ENCODE data around the gene BORCS5. TPM values are rescaled to one million over a fixed set of nuclear protein-coding genes. Genes with fewer than 3 reads are reported as not detected.

The BORCS5 gene
- total RNA-seq, 5 donors from 2014 or later (not counting 1 experiment from before 2014, with no cell fraction given) = 18.0 to 34.0 (median 25.5) TPM

GRCh38 chr12:12425616-12426015, 68.7 kb downstream of the BORCS5 start:
- H3K9me3 ChIP-seq = no peaks in the 10 kb centered on the region
- ChIA-PET CTCF (interaction anchor here in 1 of 2 donors (0.6 kb wide), 1 partner anchor 30 kb away, joined by 6 read pairs; no protein-coding TSS in a partner anchor), POLR2A (no interaction called here)
- Mint-ChIP-seq H3K4me1 (peaks cover 22 to 42% (median 34%) of the 10 kb centered on the region in 3 donors), H3K27me3 (no peaks in the 10 kb centered on the region), H3K9me3 (peaks cover 10 to 23% (median 11%) of the 10 kb centered on the region in 3 donors), H3K36me3 (peaks cover 53% of the 10 kb centered on the region), H3K4me3 (no peak overlapping the region), H3K27ac (no peak overlapping the region)
- H3K4me1 ChIP-seq (ENCODE audit: control insufficient read depth in 1 of 2, extremely low read depth in 1 of 2, insufficient read depth in 2 of 2, low read length in 2 of 2) = peaks cover 0 to 9% of the 10 kb centered on the region in 2 experiments
- WGBS (ENCODE audit: insufficient coverage) = no CpG with 5 or more reads among the region's 1 CpG
- no peak for ATAC-seq (replicated peaks in 1 of 4)
- no peak for DNase-seq
- no peak overlapping the region for H3K4me3 ChIP-seq (ENCODE audit: control insufficient read depth in 1 of 2, extremely low read depth in 1 of 2, low read length in 1 of 2)
- H3K27ac ChIP-seq (ENCODE audit: low read length) = no peak overlapping the region
- no peaks in the 10 kb centered on the region for H3K36me3 ChIP-seq (ENCODE audit: control insufficient read depth in 2 of 2, extremely low read depth in 1 of 2, insufficient read depth in 1 of 2, low read length in 1 of 2)
- H3K27me3 ChIP-seq (replicated peaks in 1 of 2; ENCODE audit: control insufficient read depth in 2 of 2, extremely low read depth in 1 of 2, insufficient read depth in 2 of 2, low read length in 1 of 2) = no peaks in the 10 kb centered on the region

DNA sequence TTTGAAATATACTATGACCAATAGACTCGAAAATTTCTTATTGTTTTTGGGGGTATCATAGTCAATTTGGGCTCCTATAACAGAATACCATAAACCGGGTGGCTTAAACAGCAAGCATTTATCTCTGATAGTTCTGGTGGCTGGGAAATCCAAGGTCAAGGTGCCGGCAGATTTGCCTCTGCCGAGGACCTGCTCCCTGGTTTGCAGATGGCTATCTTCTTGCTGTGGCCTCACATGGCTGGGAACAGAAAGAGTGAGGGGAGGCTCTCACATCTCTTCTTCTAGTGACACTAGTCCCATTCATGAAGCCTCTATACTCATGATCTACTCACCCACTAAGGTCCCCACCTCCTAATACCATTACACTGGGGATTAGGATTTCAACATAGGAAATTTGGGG, 70.7 kb downstream of the BORCS5 start:
- Mint-ChIP-seq H3K27me3 (no peaks in the 10 kb centered on the region), H3K4me3 (no peak overlapping the region), H3K36me3 (peaks cover 42% of the 10 kb centered on the region), H3K27ac (peak overlapping the region in 1 of 2 donors; percentile 15), H3K9me3 (peaks cover 9 to 17% (median 10%) of the 10 kb centered on the region in 3 donors), H3K4me1 (peaks cover 28 to 51% (median 45%) of the 10 kb centered on the region in 3 donors)
- WGBS (ENCODE audit: insufficient coverage) = 100% methylated on average over 1 of the region's 4 CpGs
- no peaks in the 10 kb centered on the region for H3K36me3 ChIP-seq (ENCODE audit: control insufficient read depth in 2 of 2, extremely low read depth in 1 of 2, insufficient read depth in 1 of 2, low read length in 1 of 2)
- peaks cover 0 to 9% of the 10 kb centered on the region in 2 experiments for H3K4me1 ChIP-seq (ENCODE audit: control insufficient read depth in 1 of 2, extremely low read depth in 1 of 2, insufficient read depth in 2 of 2, low read length in 2 of 2)
- ATAC-seq (replicated peaks in 1 of 4) = no peak
- ChIA-PET CTCF (interaction anchor here in 1 of 2 donors (0.6 kb wide), 1 partner anchor 26 kb away, joined by 3 read pairs; no protein-coding TSS in a partner anchor), POLR2A (no interaction called here)
- no peaks in the 10 kb centered on the region for H3K9me3 ChIP-seq
- H3K27me3 ChIP-seq (replicated peaks in 1 of 2; ENCODE audit: control insufficient read depth in 2 of 2, extremely low read depth in 1 of 2, insufficient read depth in 2 of 2, low read length in 1 of 2) = no peaks in the 10 kb centered on the region
- no peak overlapping the region for H3K27ac ChIP-seq (ENCODE audit: low read length)
- no peak for DNase-seq
- no peak overlapping the region for H3K4me3 ChIP-seq (ENCODE audit: control insufficient read depth in 1 of 2, extremely low read depth in 1 of 2, low read length in 1 of 2)

GRCh38 chr12:12428047-12428446, 71.2 kb downstream of the BORCS5 start:
- DNase-seq (no peak), ATAC-seq (replicated peaks in 1 of 4) (no peak)
- CTCF ChIA-PET = no interaction called here
- Mint-ChIP-seq H3K4me3 (no peak overlapping the region), H3K36me3 (peaks cover 45% of the 10 kb centered on the region), H3K4me1 (peaks cover 33 to 56% (median 50%) of the 10 kb centered on the region in 3 donors), H3K9me3 (peaks cover 9 to 17% (median 10%) of the 10 kb centered on the region in 3 donors), H3K27ac (peak overlapping the region in 1 of 2 donors; percentile 22), H3K27me3 (no peaks in the 10 kb centered on the region)
- POLR2A ChIA-PET = no interaction called here
- H3K4me1 ChIP-seq (ENCODE audit: control insufficient read depth in 1 of 2, extremely low read depth in 1 of 2, insufficient read depth in 2 of 2, low read length in 2 of 2) = peaks cover 0 to 12% of the 10 kb centered on the region in 2 experiments
- H3K27ac ChIP-seq (ENCODE audit: low read length) = no peak overlapping the region
- WGBS (ENCODE audit: insufficient coverage) = no CpG with 5 or more reads among the region's 2 CpGs
- H3K27me3 ChIP-seq (replicated peaks in 1 of 2; ENCODE audit: control insufficient read depth in 2 of 2, extremely low read depth in 1 of 2, insufficient read depth in 2 of 2, low read length in 1 of 2) = no peaks in the 10 kb centered on the region
- no peak overlapping the region for H3K4me3 ChIP-seq (ENCODE audit: control insufficient read depth in 1 of 2, extremely low read depth in 1 of 2, low read length in 1 of 2)
- H3K36me3 ChIP-seq (ENCODE audit: control insufficient read depth in 2 of 2, extremely low read depth in 1 of 2, insufficient read depth in 1 of 2, low read length in 1 of 2) = no peaks in the 10 kb centered on the region
- H3K9me3 ChIP-seq = no peaks in the 10 kb centered on the region

DNA sequence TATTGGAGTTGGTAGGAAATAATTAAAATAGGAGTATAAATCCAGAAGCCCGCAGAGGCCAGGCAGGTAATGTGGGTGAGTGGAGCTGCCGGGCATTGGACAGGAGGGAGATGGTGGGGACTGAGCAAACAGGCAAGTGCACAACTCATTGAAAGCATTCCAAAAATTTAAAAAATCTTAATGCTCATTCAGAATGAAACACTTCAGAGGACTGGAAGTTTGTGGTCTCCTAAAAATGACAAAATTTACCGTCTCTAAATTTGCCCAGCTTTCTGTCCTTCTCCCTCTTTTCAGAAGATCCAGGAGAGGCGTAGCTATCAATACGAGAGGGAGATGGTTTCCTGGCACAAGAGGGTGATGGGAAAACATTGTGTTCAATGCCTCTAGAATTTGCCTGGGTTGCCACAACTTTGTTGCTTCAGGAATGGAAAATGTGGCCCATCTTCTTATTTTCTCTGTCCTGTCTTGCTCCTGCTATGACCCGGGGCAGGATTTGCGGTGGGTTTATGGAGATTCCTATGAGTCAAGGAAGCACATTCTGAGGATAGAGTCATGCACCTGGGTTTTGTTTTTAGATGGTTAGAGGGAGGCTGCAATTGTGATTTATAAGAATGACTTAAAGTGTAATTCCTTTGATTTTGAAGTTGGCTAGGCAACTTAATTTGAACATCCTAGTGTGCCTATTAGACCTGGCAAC, 72.2 kb downstream of the BORCS5 start:
- Histone ChIP-seq H3K36me3 (ENCODE audit: control insufficient read depth in 2 of 2, extremely low read depth in 1 of 2, insufficient read depth in 1 of 2, low read length in 1 of 2) (no peaks in the 10 kb centered on the region), H3K4me3 (ENCODE audit: control insufficient read depth in 1 of 2, extremely low read depth in 1 of 2, low read length in 1 of 2) (no peak overlapping the region), H3K9me3 (no peaks in the 10 kb centered on the region), H3K27ac (ENCODE audit: low read length) (no peak overlapping the region), H3K27me3 (replicated peaks in 1 of 2; ENCODE audit: control insufficient read depth in 2 of 2, extremely low read depth in 1 of 2, insufficient read depth in 2 of 2, low read length in 1 of 2) (no peaks in the 10 kb centered on the region), H3K4me1 (ENCODE audit: control insufficient read depth in 1 of 2, extremely low read depth in 1 of 2, insufficient read depth in 2 of 2, low read length in 2 of 2) (peaks cover 0 to 22% of the 10 kb centered on the region in 2 experiments)
- H3K27me3 Mint-ChIP-seq = no peaks in the 10 kb centered on the region
- H3K27ac Mint-ChIP-seq = peak overlapping the region in 1 of 2 donors; percentile 74
- CTCF ChIA-PET = interaction anchor here (0.6 to 0.7 kb wide), 2 partner anchors 18 to 163 kb away, joined by 3 read pairs; no protein-coding TSS in a partner anchor
- no peak overlapping the region for H3K4me3 Mint-ChIP-seq
- peaks cover 36% of the 10 kb centered on the region for H3K36me3 Mint-ChIP-seq
- peaks cover 38 to 65% (median 57%) of the 10 kb centered on the region in 3 donors for H3K4me1 Mint-ChIP-seq
- peaks cover 6 to 8% (median 7%) of the 10 kb centered on the region in 3 donors for H3K9me3 Mint-ChIP-seq
- ATAC-seq (replicated peaks in 1 of 4) (no peak), DNase-seq (no peak)
- POLR2A ChIA-PET = interaction anchor here in 1 of 2 donors (0.6 kb wide), 1 partner anchor 94 kb away, joined by 3 read pairs; no protein-coding TSS in a partner anchor
- 60% methylated on average over 2 of the region's 7 CpGs for WGBS (ENCODE audit: insufficient coverage)

DNA sequence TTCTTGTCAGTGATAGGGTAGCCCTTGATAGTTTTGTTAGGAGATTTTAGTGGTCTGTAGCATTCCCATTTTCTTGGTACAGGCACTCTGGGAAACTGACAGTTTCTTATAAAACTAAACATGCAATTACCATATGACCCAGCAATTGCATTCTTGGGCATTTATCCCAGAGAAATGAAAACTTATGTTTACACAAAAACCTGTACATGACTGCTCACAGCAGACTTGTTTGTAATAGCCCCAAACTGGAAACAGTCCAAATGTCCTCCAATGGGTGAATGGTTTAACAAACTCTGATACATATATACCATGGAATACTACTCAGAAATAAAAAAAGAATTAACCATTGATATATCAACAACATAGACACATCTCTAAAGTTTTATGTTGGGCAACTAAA, 75.5 kb downstream of the BORCS5 start:
- Mint-ChIP-seq H3K27ac (peak overlapping the region; percentile 15 to 52), H3K27me3 (no peaks in the 10 kb centered on the region), H3K36me3 (peaks cover 33% of the 10 kb centered on the region), H3K4me3 (no peak overlapping the region), H3K9me3 (peaks cover 0 to 5% (median 5%) of the 10 kb centered on the region in 3 donors), H3K4me1 (peaks cover 27 to 69% (median 61%) of the 10 kb centered on the region in 3 donors)
- H3K27ac ChIP-seq (ENCODE audit: low read length) = no peak overlapping the region
- H3K4me3 ChIP-seq (ENCODE audit: control insufficient read depth in 1 of 2, extremely low read depth in 1 of 2, low read length in 1 of 2) = no peak overlapping the region
- ATAC-seq (replicated peaks in 1 of 4) = no peak
- DNase-seq = no peak
- no peaks in the 10 kb centered on the region for H3K9me3 ChIP-seq
- peaks cover 0 to 14% of the 10 kb centered on the region in 2 donors for H3K36me3 ChIP-seq (ENCODE audit: control insufficient read depth in 2 of 2, extremely low read depth in 1 of 2, insufficient read depth in 1 of 2, low read length in 1 of 2)
- CTCF ChIA-PET = no interaction called here
- H3K27me3 ChIP-seq (replicated peaks in 1 of 2; ENCODE audit: control insufficient read depth in 2 of 2, extremely low read depth in 1 of 2, insufficient read depth in 2 of 2, low read length in 1 of 2) = no peaks in the 10 kb centered on the region
- peaks cover 0 to 24% of the 10 kb centered on the region in 2 experiments for H3K4me1 ChIP-seq (ENCODE audit: control insufficient read depth in 1 of 2, extremely low read depth in 1 of 2, insufficient read depth in 2 of 2, low read length in 2 of 2)
- POLR2A ChIA-PET = no interaction called here

- no peak overlapping the region for H3K4me3 ChIP-seq (ENCODE audit: control insufficient read depth in 1 of 2, extremely low read depth in 1 of 2, low read length in 1 of 2)
- Mint-ChIP-seq H3K27ac (peak overlapping the region; percentile 66 to 69), H3K27me3 (no peaks in the 10 kb centered on the region), H3K4me1 (peaks cover 27 to 70% (median 61%) of the 10 kb centered on the region in 3 donors), H3K9me3 (peaks cover 0 to 7% (median 6%) of the 10 kb centered on the region in 3 donors), H3K4me3 (no peak overlapping the region), H3K36me3 (peaks cover 30% of the 10 kb centered on the region)
- H3K36me3 ChIP-seq (ENCODE audit: control insufficient read depth in 2 of 2, extremely low read depth in 1 of 2, insufficient read depth in 1 of 2, low read length in 1 of 2) = peaks cover 0 to 14% of the 10 kb centered on the region in 2 donors
- H3K27me3 ChIP-seq (replicated peaks in 1 of 2; ENCODE audit: control insufficient read depth in 2 of 2, extremely low read depth in 1 of 2, insufficient read depth in 2 of 2, low read length in 1 of 2) = no peaks in the 10 kb centered on the region
- ChIA-PET CTCF (interaction anchor here in 1 of 2 donors (0.6 kb wide), 1 partner anchor 343 kb away, joined by 3 read pairs; no protein-coding TSS in a partner anchor), POLR2A (interaction anchor here (0.5 to 0.7 kb wide), 3 partner anchors 34 to 386 kb away, joined by 3 to 6 read pairs (median 5); no protein-coding TSS in a partner anchor)
- no peak for DNase-seq
- no peak overlapping the region for H3K27ac ChIP-seq (ENCODE audit: low read length)
- no peaks in the 10 kb centered on the region for H3K9me3 ChIP-seq
- ATAC-seq (replicated peaks in 1 of 4) = no peak
- peaks cover 0 to 27% of the 10 kb centered on the region in 2 experiments for H3K4me1 ChIP-seq (ENCODE audit: control insufficient read depth in 1 of 2, extremely low read depth in 1 of 2, insufficient read depth in 2 of 2, low read length in 2 of 2)
- WGBS (ENCODE audit: insufficient coverage) = no CpG with 5 or more reads among the region's 4 CpGs
These were observed 76.4 kb downstream of the BORCS5 start for GRCh38 chr12:12433203-12433731.
